WI38 (cell line): ENCODE results near the gene GRIN2D.

Experiments used
- H3K4me3 ChIP-seq: 2 replicates; pipeline ENCODE4 v1.5.1; 2011; ENCODE audit warnings: low read depth, mild to moderate bottlenecking, control low read depth, low read length
- TF ChIP-seq, protein P1 (sequence below): IDR thresholded peaks from 2 replicates; pipeline ENCODE4 v1.5.1; 2012; ENCODE audit warnings: low read depth, mild to moderate bottlenecking, control low read depth, low read length

Gene GRIN2D

DNA sequence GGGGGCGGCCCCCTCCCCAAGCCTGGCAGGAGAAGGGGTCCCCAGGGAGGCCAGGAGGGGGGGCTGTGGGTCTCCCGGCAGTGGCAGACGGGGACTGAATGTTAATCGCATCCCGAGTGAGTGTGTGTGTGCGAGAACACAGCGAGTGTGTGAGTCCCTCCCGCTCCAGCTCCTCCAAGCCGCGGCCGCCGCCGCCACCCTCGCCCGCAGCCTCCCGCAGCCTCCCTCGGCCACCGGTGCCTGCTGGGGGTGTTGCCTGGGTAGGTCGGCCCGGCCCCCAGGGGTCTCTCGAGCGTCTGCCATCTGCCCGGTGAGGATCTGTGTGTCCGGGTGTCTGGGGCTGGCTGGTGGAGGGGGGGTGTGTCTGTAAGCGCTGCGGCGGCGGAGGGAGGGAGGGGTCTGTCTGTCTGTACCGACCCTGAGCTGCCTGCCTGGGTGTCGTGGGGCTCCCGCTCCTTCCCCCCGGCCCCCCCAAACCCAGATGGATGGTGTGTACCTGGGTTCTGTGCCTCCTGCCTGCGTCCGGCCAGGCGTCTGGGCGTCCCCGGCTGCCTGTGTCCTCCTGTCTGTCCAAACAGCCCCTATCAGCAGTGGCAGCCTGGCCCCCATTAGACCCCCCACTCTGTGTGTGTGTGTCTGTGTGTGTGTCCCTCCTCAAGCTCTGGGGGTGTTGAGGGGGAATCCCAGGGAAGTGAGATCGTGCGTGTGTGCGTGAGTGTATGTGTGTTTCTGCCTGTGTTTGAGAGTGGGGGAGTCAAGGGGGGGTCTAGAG, at the start of gene GRIN2D:
Gene GRIN2D (plus strand): TSS at position 110 of the 772 bp plus-strand sequence. CDS start 4,725 bp downstream, outside the sequence.
- TF ChIP-seq, protein P1, sequence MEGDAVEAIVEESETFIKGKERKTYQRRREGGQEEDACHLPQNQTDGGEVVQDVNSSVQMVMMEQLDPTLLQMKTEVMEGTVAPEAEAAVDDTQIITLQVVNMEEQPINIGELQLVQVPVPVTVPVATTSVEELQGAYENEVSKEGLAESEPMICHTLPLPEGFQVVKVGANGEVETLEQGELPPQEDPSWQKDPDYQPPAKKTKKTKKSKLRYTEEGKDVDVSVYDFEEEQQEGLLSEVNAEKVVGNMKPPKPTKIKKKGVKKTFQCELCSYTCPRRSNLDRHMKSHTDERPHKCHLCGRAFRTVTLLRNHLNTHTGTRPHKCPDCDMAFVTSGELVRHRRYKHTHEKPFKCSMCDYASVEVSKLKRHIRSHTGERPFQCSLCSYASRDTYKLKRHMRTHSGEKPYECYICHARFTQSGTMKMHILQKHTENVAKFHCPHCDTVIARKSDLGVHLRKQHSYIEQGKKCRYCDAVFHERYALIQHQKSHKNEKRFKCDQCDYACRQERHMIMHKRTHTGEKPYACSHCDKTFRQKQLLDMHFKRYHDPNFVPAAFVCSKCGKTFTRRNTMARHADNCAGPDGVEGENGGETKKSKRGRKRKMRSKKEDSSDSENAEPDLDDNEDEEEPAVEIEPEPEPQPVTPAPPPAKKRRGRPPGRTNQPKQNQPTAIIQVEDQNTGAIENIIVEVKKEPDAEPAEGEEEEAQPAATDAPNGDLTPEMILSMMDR: no peak
- H3K4me3 ChIP-seq: no peak within 1 kb of the TSS

- TF ChIP-seq, protein P1: no peak
These were observed 48.6 kb upstream of the GRIN2D start for GRCh38 chr19:48344892-48345291.

GRCh38 chr19:48346191-48346590, 47.3 kb upstream of the GRIN2D start:
- TF ChIP-seq, protein P1: no peak
- no peak overlapping the region for H3K4me3 ChIP-seq

More at GRCh38 chr19:48344892-48345291, 48.6 kb upstream of the GRIN2D start:
- H3K4me3 ChIP-seq: no peak overlapping the region

- TF ChIP-seq, protein P1: no peak
- no peak overlapping the region for H3K4me3 ChIP-seq
These were observed 45.4 kb upstream of the GRIN2D start for GRCh38 chr19:48348045-48348444.

DNA sequence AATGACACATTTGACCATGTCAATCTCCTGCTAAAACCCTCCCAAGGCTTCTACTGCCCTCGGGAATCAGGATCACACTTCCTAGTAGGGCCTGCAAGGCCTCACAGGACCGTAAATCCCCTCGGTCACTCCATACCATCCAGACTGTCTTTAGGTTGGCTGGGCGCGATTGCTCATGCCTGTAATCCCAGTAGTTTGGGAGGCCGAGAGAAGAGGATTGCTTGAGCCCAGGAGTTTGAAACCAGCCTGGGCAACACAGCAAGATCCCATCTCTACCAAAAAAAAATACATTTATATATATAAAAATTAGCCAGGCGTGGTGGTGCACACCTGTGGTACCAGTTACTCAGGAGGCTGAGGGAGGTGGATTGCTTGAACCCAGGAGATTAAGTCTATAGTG, 44.7 kb upstream of the GRIN2D start:
- no peak overlapping the region for H3K4me3 ChIP-seq
- TF ChIP-seq, protein P1: no peak

- TF ChIP-seq, protein P1: no peak
These were observed 42.6 kb upstream of the GRIN2D start for GRCh38 chr19:48350856-48351255.

GRCh38 chr19:48351341-48351752, 42.1 kb upstream of the GRIN2D start:
- H3K4me3 ChIP-seq: no peak overlapping the region
- TF ChIP-seq, protein P1: peak; percentile 81

More at GRCh38 chr19:48350856-48351255, 42.6 kb upstream of the GRIN2D start:
- no peak overlapping the region for H3K4me3 ChIP-seq
